ENCODE results near the gene KIF24.
"Not testable (repeated sequence)": the region's sequence is repeated elsewhere in the genome, so short reads cannot be mapped to it uniquely, and the experiment has no call there.

Gene KIF24

DNA sequence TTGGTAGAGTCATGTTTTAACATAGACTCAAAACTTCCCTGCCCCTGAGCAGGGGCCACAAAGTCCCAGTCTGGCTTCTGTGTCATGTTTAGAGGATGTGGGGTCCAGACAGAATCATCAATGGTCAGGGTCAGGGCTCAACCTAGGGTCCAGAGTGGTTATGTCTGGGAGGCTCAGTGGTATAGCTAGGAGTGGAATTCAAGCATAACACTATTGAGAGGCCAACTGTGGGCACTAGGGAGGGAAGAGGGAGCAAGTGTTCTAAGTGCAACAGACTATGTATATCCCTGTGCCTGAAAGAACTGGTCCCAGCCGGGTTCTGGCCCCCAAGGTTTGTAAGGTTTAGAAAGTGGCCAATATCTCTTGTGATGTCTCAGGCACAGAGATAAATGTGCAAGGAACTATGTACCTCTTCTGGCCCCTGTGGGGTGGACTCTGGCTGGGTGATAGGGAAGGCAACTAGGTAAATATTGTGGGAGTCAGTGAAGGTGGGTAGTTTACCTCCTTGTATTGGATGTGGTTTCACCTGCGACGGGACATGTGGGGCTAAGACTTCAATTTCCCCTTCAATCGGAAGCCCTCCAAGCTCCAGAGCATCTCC, 33.6 kb upstream of the KIF24 start:
- DNase-seq = no peak

DNA sequence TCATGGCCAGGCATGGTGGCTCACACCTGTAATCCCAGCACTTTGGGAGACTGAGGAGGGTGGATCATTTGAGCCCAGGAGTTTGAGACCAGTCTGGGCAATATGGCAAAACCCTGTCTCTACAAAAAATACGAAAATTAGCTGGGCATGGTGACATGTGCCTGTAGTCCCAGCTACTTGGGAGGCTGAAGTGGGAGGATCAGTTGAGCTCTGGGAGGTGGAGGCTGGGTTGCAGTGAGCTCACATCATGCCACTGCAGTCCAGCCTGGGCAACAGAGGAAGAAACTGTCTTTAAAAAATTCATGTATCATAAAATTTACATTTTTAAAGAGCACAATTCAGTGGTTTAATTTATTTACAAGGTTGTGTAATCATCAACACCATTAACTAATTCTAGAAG, 23.9 kb upstream of the KIF24 start:
- DNase-seq = not testable (repeated sequence)

DNA sequence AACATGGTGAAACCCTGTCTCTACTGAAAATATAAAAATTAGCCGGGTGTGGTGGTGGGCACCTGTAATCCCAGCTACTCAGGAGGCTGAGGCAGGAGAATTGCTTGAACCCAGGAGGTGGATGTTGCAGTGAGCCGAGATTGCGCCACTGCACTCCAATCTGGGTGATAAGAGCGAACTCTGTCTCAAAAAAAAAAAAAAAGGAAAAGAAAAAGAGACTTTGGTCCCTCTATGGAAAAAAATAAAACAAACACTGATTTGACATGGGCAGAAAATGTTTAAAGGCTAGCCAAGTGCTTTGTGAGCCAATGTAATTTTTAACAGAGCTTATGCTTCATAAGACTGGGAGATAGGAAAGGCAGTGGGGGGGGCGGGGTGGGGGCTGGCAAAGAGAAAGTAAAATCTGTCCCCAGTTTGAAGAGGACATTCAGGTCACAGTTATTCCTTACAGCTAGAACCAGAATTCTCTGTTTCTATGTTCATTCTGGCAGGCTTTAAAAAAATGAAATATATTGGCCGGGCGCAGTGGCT, 23.1 kb upstream of the KIF24 start:
- DNase-seq = not testable (repeated sequence)

DNA sequence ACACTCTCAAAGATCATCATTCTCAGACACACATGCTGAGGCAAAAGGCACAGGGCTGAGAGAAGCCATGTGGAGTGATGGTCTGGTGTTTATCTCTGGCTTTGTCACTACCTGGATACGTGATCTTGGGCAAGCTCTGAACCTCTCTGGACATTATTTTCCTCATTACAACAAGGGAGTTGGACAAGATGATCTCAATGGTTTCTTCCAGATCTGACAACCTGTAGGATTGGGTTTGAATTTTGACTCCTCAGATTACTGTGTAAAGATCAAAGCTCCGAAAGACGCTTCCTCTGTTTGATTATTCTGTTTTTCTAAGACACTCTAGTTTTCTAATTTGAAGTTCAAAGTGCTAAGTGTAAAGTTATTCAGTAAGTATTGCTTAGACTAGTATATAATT, 20.3 kb upstream of the KIF24 start:
- DNase-seq = no peak

DNA sequence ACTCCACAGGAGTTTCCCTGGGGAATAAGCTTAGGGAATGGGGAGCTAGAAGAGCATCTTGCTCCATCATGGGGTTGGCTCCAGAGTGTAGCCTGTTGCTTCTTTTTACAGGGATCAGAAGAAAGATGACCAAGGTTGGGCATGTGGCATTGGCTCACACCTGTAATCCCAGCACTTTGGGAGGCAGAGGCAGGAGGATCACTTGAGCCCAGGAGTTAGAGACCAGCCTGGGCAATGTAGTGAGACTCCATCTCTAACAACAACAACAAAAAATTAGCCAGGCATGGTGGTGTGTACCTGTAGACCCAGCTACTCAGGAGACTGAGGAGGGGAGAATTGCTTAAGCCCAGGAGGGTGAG, 18.7 kb upstream of the KIF24 start:
- DNase-seq = no peak

DNA sequence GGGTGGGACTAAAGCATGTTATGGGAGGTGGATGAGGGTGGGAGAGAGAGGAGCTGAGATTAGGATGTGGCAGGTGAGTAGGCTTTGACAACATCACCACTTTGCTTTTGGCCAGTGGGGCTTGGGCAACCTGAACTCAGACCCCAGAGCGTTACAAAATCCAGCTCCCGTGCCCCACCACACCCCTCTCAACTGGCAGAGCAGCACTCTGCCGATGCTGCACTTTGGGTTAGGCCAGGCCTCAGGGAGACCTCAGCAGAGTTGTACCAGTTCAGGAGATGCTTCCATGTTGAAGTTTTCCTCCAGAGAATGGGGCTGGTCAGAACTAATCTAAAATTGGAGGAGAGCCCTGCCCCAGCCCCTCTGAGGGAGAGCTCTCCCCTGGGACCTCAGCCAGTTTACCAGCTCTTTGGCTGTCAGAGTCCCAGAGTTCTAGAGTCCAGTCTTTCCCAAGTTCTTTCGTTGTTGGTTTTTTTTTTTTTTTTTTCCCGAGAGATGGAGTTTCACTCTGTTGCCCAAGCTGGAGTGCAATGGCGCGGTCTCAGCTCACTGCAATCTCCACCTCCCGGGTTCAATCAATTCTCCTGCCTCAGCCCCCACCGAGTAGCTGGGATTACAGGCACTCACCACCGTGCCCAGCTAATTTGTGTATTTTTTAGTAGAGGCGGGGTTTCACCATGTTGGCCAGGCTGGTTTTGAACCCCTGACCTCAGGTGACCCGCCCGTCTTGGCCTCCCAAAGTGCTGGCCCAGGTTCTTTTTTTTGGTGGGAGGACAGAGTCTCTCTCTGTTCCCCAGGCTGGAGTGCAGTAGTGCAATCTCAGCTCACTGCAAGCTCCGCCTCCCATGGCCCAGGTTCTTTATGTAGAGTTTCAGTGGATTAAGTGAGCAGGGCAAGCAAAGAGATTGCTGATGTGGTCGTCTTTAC, 18.1 kb upstream of the KIF24 start:
- DNase-seq = no peak

DNA sequence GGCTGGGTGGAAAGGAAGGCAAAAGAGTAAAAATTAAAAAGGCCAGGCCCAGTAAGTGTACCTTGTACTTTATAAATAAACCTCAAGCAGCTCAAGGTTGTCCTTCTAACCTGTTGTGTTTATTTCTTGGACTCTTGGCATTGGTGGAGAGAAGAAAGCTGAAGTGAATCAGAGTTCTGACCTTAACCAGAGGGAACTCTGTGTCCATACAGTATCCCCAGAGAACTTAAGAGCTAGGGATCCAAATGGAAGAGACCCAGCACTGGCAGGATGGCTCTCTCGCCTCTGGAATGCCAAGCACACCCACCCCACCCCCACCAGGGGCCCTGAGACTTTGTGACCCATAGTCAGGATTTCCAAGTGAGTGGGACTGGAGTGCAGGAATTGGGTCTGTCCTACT, 14.5 kb upstream of the KIF24 start:
- no peak for DNase-seq

DNA sequence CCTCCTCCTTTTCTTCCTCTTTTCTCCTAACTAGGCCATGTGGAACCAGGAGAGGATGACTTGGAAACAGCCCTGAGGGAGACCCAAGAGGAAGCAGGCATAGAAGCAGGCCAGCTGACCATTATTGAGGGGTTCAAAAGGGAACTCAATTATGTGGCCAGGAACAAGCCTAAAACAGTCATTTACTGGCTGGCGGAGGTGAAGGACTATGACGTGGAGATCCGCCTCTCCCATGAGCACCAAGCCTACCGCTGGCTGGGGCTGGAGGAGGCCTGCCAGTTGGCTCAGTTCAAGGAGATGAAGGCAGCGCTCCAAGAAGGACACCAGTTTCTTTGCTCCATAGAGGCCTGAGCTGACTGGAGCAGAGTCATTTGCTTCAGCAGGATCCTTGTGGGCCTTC, 14.0 kb upstream of the KIF24 start:
- DNase-seq = no peak

DNA sequence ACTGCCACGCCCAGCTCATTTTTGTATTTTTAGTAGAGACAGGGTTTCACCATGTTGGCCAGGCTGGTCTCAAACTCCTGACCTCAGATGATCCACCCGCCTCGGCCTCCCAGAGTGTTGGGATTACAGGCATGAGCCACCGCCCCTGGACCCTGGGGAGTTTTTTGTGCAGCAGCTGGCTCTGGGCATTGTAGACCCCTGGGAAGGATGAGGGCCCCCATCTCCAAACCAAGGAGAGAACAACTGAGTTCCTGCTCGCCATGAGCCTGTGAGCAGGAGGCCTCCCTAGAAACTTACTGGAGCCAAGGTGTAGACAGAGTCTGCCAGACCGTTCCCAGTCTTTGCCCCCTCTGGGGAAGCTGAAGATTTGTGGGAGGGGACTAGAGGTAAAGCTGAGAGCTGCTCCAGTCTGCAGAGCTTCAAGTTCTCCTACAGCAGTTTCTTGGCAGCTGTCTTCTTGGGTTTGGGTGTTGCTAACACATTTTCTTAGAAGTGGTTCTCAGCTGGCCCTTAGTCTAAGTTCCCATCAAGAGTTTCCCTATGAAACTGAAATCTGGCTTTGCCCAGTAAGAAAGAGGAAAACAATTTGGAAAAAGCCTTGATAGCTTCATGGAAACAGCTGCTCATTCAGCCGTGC, 12.7 kb upstream of the KIF24 start:
- DNase-seq = no peak

DNA sequence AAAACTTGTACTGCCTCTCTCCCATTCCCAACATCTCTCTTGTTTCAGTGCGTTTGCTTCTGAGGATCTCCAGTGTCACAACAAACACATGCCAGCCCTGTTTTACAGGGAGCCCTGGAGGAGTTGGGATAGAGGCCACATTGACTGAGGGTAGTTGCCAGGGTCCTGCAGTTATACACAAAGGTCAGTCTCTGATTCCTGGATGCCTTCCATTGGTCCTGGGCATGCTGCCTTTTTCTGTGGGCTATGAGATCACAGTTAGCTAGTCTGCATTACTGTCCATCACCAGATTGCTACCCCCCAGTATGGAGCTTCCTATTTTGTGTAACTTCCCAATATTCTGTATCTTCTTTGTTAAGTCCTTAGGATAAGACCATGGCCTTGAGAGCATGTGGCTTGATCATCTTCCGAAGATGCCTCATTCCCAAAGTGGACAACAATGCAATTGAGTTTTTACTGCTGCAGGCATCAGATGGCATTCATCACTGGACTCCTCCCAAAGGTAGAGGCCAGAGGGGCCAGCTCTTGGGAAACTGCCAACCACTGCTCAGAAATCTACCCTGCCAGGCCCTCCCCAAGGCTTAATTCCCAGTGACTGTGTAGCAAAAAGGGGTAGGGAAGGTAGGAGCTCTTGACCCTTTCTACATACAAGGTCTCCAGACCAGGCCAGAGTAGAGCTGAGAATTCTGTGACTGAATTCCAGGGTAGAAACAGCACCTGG, 9.8 kb upstream of the KIF24 start:
- DNase-seq = no peak

DNA sequence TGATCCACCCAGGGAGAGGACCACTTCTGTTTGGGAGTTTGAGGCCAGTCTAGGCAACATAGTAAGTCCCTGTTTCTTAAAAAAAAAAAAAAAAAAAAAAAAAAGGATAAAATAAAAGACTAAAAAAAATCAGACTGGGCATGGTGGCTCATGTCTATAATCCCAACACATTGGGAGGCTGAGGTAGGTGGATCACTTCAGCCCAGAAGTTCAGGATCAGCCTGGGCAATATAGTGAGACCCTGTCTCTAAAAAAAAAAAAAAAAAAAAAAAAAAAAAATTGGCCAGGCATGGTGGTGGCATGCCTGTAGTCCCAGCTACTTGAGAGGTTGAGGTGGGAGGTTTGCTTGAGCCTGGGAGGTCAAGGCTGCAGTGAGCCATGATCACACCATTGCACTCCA, 9.0 kb upstream of the KIF24 start:
- DNase-seq = not testable (repeated sequence)

DNA sequence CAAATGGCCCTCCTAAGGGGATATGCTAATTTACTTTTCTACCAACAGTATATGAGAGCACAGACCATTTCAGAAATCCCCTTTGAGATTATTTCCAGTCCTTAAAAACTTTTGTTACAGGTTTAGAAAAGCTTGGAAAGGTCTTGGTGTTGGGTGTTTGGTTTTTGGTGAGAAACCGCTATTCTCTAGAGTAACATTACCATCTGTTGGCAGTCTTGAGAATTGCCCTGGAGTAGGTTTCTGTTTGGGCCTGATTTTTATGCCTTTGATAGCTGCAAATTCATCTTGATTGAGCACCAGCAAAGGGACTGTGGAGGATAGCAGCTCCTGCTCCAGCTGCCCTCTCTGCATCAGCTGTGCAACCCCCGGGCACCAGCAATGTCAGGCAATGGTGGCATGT, 8.3 kb upstream of the KIF24 start:
- DNase-seq = no peak

DNA sequence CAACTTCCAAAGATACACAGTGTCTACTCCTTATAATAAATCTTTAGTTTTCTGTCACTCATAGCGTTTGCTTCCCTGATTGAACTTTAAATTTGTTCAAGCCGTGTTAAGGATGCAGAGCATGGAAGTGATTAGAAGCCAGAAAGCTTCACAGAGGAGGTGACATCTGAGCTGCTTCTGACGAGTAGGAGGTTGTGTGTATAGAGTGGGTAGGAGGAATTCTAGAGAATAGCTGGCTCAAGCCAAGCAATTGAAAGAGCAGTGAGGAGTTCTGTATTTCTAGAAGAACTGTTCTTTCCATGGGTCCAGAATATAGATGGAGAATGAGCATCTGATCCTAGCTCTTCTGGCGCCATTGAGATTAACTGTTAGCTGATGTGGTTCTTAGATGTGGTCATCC, 6.3 kb upstream of the KIF24 start:
- DNase-seq = no peak

DNA sequence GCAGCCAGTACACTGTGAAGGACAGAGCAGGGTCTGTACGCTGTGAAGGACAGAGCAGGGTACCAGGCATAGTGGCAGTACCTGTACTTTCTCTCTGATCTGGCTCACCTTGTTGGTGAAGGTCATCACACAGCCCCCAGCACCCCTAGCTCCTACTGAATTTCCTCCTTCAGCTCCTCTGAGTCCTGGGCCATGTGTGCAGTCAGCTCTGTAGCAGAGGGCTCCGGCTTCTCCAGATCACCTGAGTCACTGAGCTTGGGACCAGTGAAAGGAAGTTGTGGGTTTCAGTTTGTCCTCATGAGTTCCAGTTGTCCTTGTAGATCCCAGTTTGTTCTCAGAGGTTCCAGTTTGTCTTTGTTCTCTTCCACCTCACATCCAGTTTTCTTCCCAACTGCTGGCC, 5.8 kb upstream of the KIF24 start:
- no peak for DNase-seq

DNA sequence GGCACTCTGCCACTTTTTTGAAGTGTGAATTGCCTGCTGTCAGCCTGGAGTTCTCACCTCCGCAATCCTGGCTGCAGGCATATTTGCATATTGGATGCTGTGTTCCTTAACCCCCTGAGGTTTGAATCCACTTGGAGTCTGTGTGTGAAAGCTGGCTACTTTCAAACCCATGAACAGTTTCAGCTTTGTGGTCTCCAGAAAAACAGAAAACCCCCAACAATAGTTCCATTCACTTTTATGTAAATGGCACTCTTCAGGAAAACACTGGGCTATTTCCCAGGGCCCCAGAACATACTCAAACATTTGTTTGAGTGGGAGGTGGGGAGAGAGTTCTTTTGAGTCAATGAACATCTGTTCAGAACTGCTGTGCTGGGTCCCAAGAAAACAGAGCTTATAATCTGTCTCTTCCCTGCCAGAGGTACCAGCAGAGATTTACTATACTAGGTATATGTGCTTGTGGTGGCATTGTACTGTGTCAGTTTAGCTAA, 5.3 kb upstream of the KIF24 start:
- no peak for DNase-seq

DNA sequence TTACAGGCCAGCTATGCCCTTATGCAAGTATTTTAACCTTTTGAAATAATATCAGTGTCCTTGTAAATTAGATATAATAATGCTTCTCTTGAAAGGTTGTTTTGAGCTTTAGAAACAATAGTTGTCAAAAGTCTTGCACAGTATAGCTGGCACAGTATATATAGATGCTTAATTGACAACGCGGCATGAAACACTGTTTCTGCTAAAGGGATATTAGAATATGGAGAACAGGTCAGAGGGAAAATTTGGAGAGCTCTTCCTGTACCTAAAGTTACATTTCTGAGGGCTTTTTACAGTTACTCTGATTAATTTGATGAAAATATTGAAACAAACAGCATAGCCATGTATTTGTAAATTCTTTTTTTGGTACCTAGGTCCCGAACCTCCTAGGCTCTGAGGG, 4.8 kb upstream of the KIF24 start:
- no peak for DNase-seq

DNA sequence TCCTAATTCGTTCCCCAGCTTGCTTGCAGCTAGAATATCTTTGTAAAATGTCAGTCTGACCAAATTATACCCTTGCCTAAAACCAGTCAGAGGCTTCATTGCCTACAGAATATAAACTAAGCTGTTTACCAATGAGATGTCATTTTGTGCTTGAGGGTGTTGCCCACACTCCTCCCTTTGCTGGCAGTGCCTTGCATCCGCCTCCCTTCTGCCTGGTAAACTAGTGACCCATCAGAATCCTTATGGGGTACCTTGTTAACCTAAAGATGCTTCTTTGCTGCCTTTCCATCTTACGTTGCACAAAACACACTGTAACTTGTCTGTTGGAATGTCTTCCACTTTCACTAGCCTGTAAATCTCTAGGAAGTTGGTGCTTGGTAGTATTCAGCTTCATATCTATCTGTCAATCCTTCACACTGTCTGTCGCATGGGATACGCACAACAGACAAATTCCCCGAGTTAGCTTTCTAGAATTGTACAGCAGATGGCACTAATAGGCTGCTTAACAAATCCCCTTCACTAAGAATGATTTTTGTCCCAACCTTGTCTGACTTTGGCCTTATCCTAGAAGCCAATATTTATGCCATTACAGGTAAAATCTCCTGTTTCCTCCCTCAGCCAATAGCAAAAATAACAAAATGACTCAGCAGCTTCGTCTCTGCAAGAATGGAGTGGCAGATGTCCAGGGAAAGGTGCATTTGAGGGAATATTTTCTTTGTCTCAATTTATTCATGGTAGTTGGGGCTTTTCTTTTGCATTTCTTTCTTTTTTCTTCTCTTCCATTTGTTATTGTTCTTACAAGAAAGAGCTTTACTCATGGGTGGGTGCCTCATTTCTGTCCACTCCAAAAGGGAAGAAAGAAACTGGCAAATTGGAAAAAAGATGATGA, 3.3 kb upstream of the KIF24 start:
- peak; percentile 58 for DNase-seq

DNA sequence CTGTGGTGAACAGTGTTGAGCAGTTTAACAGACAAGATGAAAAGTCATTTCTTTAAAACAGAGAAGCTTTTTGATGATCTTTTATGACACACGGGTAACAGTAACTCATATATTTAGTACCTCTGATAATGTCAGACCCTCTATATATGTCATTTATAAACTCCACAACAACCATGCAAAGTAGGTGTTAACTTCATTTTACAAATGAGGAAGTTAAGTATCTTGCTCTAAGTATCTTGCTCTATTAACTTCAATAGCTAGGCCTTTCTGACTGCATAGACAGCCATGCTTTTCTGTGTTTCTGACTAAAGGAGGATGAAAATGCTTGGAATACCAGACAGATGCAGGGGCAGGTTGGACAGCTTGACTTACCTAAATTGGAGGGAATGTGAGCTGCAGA, 2.1 kb upstream of the KIF24 start:
- DNase-seq = no peak

DNA sequence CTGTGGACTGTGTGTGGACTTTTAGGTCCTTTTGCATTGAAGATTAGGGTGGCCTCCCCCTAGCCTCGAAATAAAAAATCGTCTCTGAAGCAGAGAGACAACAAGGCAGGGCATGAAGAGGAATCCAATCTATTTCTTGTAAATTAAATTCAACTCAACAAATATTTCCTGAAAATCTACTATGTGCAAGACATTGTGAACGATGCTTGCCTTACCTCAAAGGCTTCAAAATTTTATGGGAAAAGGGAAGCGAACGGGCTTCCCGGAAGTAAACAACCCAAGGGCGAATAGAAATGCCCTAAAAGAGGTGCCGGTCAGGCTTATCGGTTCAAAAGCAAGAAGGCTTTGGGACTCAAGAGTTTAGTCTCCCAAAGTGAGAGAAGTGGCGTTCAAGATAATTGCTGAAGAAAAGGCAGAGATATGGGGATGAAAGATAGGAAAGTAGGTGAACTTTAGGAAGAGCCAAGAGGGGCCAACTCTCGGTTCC, 525 bp downstream of the KIF24 start:
- DNase-seq = peak; percentile 62

DNA sequence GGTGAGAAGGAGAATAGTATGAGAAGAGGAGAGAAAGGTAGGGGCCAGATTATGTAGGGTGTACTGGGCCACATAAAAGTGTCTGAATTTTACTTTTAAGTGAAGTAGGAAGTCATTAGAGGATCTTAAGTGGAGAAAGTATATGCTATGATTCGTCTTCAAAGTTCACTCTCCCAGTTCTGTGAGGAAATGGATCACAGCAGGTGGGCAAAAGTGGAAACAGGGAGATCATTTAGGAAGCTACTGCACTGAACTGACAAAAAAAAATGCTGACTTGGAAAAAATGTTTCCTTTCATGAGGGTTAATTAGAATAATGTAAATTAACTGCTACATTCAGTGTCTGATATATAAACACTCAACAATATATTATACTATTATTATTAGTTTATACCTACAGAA, 2.4 kb downstream of the KIF24 start:
- DNase-seq = no peak

DNA sequence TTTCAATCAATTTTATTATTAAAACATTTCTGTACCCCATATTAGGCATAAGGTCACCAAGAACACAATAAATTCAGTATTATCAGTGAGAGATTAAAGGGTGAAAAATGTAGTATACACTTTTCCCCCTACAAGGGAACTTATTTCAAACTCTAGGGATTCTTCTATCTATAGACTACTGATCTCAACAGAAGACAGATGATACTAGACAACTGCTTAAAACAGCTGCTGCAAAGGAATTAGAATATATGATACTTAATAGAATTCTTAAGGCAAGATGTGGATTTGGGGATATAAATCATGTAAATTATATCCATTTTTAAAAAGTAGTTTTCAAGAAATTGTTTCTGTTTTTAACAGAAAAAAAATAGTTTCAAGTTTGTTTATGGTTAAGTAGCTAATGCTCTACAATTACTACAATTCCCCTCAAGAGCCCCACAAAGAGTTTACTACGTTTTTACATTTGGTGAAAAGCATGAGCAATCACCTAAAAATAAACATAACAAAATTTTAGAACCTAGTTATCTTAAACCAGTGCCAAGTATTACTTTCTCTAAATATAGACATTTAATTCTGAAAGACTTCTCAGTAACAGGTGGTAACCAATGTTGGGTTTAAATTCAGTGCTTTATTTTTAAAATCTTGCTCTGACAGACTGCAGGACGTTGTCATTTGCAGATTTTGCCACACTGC, 6.0 kb downstream of the KIF24 start:
- DNase-seq = no peak

Measured in kidney glomerular epithelial cell (primary cell).